Ascending aorta (tissue), 2 donors: ENCODE measurements around the gene USO1. TPM values are rescaled to one million over a fixed set of nuclear protein-coding genes. Genes with fewer than 3 reads are reported as not detected.

ENCODE experiments used
- DNase-seq, 2 donors: peaks; one replicate each; pipeline ENCODE4 v3.0.0-alpha.2; 2019; ENCODE audit warnings: low spot score in 2 of 2
- H3K27ac ChIP-seq, 2 donors: fragments of 200-600 bp; sonication (generic); one replicate each; pipeline ENCODE4 v1.5.1; 2016 to 2017; ENCODE audit warnings: mild to moderate bottlenecking in 1 of 2
- H3K27me3 ChIP-seq: fragments of 200-600 bp; sonication (generic); one replicate; pipeline ENCODE4 v1.5.1; 2017
- H3K36me3 ChIP-seq, 2 donors: fragments of 200-600 bp; sonication (generic); one replicate each; pipeline ENCODE4 v1.5.1; 2016
- H3K4me1 ChIP-seq, 2 donors: fragments of 200-600 bp; sonication (generic); one replicate each; pipeline ENCODE4 v1.5.1; 2016 to 2017; ENCODE audit warnings: mild to moderate bottlenecking in 1 of 2
- H3K4me3 ChIP-seq, 2 donors: fragments of 200-600 bp; sonication (generic); one replicate each; pipeline ENCODE4 v1.5.1; 2016 to 2017; ENCODE audit warnings: mild to moderate bottlenecking in 1 of 2
- H3K9me3 ChIP-seq, 2 donors: fragments of 200-600 bp; sonication (generic); one replicate each; pipeline ENCODE4 v1.5.1; 2016
- intact Hi-C: fragments of 100-400 bp; cut with DNase I; formaldehyde crosslinking; loops from one replicate; pipeline ENCODE4 v1.15.1; 2023
- total RNA-seq: library from RNA; depleted of rRNA; stranded (reverse); fragments of >200 nt; gene quantifications from one replicate; pipeline ENCODE4 v1.1.0, GENCODE V29; 2016
- TF ChIP-seq, protein P1 (sequence below), 3 experiments: fragments of 200-600 bp in 2 of 3; fragments of 450-650 bp in 1 of 3; sonication (generic) in 2 of 3; IDR thresholded peaks; one replicate each; pipeline ENCODE4 v1.5.1; 2016 to 2019; ENCODE audit warnings: antibody characterized with exemption in 3 of 3, mild to moderate bottlenecking in 1 of 3, moderate library complexity in 1 of 3

Gene USO1, protein sequence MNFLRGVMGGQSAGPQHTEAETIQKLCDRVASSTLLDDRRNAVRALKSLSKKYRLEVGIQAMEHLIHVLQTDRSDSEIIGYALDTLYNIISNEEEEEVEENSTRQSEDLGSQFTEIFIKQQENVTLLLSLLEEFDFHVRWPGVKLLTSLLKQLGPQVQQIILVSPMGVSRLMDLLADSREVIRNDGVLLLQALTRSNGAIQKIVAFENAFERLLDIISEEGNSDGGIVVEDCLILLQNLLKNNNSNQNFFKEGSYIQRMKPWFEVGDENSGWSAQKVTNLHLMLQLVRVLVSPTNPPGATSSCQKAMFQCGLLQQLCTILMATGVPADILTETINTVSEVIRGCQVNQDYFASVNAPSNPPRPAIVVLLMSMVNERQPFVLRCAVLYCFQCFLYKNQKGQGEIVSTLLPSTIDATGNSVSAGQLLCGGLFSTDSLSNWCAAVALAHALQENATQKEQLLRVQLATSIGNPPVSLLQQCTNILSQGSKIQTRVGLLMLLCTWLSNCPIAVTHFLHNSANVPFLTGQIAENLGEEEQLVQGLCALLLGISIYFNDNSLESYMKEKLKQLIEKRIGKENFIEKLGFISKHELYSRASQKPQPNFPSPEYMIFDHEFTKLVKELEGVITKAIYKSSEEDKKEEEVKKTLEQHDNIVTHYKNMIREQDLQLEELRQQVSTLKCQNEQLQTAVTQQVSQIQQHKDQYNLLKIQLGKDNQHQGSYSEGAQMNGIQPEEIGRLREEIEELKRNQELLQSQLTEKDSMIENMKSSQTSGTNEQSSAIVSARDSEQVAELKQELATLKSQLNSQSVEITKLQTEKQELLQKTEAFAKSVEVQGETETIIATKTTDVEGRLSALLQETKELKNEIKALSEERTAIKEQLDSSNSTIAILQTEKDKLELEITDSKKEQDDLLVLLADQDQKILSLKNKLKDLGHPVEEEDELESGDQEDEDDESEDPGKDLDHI
- 25.5 TPM for total RNA-seq

DNA sequence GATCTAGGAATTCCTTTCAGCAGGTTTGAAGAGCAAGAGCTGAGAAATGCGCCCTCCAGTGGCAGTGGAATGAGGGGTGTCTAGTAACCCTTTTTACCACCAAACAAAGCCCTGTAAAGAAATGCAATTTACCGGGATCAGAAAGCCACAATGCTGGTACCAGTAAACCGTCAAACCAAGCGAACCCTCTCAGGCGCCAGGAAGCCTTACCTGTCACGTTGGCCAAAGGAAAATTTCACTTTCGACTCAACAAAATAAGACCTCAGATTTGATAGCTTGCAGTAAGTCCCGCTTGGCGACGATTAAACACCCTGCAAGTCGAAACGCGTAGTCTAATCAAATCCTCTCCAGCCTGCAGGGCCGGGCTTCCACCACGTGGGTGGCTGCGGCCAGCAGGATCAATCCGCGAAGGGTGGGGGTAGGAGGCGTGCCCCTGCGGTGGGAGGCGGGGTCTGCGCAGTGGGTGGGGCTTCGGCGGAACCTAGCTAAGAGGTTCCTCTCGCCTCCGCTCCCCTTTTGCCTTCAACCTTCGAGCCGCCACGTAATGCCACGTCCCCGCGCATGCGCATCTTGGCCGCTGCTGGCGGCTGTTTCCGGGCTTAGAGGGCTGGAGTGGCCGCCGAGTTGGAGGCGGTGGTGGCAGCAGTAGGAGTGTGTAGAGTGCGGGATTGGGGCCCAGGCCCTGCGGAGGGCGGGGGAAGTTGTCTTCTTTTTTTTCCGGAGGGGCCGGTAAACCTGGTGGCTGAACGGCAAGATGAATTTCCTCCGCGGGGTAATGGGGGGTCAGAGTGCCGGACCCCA is at the start of gene USO1:
Gene USO1, plus strand, starts transcription at position 512 of the 801 bp plus-strand sequence. Its CDS starts 243 bp downstream, at position 755.
- H3K4me1 ChIP-seq = peaks cover 3 to 28% of the 10 kb centered on the region in 2 donors
- no peaks in the 10 kb centered on the region for H3K36me3 ChIP-seq
- H3K9me3 ChIP-seq = no peaks in the 10 kb centered on the region
- intact Hi-C loops = loop anchor here (1.0 to 10.0 kb wide), 5 partner anchors 51 to 1353 kb away; partner anchors contain the start of genes CCNI, CDKL2, G3BP2 and PARM1
- peak within 1 kb of the TSS; percentile 97 for H3K27ac ChIP-seq
- TF ChIP-seq, protein P1, sequence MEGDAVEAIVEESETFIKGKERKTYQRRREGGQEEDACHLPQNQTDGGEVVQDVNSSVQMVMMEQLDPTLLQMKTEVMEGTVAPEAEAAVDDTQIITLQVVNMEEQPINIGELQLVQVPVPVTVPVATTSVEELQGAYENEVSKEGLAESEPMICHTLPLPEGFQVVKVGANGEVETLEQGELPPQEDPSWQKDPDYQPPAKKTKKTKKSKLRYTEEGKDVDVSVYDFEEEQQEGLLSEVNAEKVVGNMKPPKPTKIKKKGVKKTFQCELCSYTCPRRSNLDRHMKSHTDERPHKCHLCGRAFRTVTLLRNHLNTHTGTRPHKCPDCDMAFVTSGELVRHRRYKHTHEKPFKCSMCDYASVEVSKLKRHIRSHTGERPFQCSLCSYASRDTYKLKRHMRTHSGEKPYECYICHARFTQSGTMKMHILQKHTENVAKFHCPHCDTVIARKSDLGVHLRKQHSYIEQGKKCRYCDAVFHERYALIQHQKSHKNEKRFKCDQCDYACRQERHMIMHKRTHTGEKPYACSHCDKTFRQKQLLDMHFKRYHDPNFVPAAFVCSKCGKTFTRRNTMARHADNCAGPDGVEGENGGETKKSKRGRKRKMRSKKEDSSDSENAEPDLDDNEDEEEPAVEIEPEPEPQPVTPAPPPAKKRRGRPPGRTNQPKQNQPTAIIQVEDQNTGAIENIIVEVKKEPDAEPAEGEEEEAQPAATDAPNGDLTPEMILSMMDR (IDR thresholded peaks at IDR 0.05) = peak; percentile 55 to 74 (median 67)
- no peaks in the 10 kb centered on the region for H3K27me3 ChIP-seq
- DNase-seq = peak; percentile 93 to 99
- H3K4me3 ChIP-seq = peak within 1 kb of the TSS; percentile 78 to 84

DNA sequence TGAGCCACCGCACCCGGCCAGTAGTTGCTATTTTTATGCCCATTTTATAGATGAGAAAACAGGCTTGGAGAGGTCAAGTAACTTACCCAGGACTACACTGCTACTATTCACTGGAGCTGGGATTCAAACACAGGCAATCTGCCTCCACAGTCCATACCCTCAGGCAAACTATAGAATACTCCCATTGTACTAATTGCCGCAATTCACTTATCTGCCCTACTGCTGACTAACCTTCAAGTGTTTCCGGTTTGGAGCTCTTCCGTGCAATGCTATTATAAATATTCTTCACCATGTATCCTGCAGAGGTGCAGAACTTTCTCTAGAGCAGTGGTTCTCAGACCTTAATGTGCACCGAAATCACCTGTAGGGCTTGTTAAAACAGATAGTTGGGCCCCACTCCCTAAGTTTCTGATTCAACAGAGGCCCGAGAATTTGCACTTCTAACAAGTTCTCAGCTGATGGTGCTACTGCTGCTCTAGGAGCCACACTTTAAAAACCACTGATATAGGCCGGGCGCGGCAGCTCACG is 49.3 kb upstream of the USO1 start:
- no peak for DNase-seq
- Histone ChIP-seq H3K9me3 (no peaks in the 10 kb centered on the region), H3K36me3 (no peaks in the 10 kb centered on the region), H3K27ac (no peak overlapping the region), H3K4me3 (no peak overlapping the region), H3K4me1 (peaks cover 3 to 16% of the 10 kb centered on the region in 2 donors), H3K27me3 (no peaks in the 10 kb centered on the region)
- intact Hi-C loops = loop anchor here (10.0 kb wide), 1 partner anchor 320 kb away; the partner anchor contains the start of gene SDAD1
- TF ChIP-seq, protein P1 (IDR thresholded peaks at IDR 0.05) = no peak

DNA sequence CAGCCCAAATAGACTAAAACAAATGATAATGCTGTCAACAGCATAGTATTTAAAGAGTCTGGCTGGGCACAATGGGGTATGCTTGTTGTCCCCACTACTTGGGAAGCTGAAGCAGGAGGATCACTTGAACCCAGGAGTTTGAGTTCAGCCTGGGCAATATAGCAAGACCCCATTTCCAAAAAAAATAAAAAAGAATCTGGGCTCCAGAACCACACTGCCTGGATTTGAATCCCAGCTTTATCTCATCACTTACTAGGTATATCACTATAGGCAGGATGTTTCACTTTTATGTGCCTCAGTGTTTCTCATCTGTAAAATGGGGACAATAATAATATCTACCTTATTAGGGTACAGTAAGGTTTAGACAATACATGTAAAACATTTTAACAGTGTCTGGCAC is 45.9 kb upstream of the USO1 start:
- TF ChIP-seq, protein P1 (IDR thresholded peaks at IDR 0.05) = no peak
- intact Hi-C loops = loop anchor here (10.0 kb wide), 1 partner anchor 316 kb away; the partner anchor contains the start of gene SDAD1
- DNase-seq = no peak
- no peak overlapping the region for H3K4me3 ChIP-seq
- H3K36me3 ChIP-seq = no peaks in the 10 kb centered on the region
- H3K4me1 ChIP-seq = peaks cover 3 to 7% of the 10 kb centered on the region in 2 donors
- H3K27me3 ChIP-seq = no peaks in the 10 kb centered on the region
- no peaks in the 10 kb centered on the region for H3K9me3 ChIP-seq
- no peak overlapping the region for H3K27ac ChIP-seq

DNA sequence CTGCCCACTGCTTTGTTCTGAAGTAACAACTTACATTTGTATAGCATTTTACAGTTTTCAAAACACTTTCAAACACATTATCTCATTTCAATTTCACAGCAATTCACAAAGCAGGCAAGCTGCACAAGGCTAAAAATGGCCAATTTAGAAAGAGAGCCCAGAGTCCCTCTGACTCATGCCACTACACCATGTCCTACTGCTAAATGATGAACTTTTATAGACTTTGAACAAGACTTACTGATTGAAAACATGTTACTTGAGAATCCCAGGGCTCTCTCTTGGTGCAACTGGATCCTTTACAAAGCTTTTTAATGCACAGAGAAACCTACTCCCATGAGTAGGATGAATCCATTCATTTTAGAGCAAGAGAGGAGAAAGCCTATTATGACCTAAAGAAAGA is 45.4 kb upstream of the USO1 start:
- no peaks in the 10 kb centered on the region for H3K9me3 ChIP-seq
- peaks cover 1 to 4% of the 10 kb centered on the region in 2 donors for H3K4me1 ChIP-seq
- H3K4me3 ChIP-seq = no peak overlapping the region
- intact Hi-C loops = loop anchor here (10.0 kb wide), 1 partner anchor 316 kb away; the partner anchor contains the start of gene SDAD1
- no peaks in the 10 kb centered on the region for H3K36me3 ChIP-seq
- H3K27me3 ChIP-seq = no peaks in the 10 kb centered on the region
- H3K27ac ChIP-seq = no peak overlapping the region
- DNase-seq = no peak
- TF ChIP-seq, protein P1 (IDR thresholded peaks at IDR 0.05) = no peak
